Camera-type eye (tissue), 1 donor: ENCODE results near the gene NUP214. TPM values are rescaled to one million over a fixed set of nuclear protein-coding genes. Genes with fewer than 3 reads are reported as not detected.

Experiments used
- total RNA-seq: library from RNA; depleted of rRNA; stranded (reverse); fragments of >200 nt; gene quantifications from one replicate; pipeline ENCODE4 v1.2.3, GENCODE V29; 2014

Gene NUP214
- total RNA-seq = 45.8 TPM

GRCh38 chr9:131125288-131126058, at the start of gene NUP214:
NUP214 (plus strand) TSS chr9:131125586; CDS start chr9:131125705, 119 bp downstream.

GRCh38 chr9:131096269-131097125, 28.9 kb upstream of the NUP214 start, which contains the start of gene AIF1L:
AIF1L (plus strand) TSS chr9:131096531; CDS start chr9:131096630, 99 bp downstream.

GRCh38 chr9:131276094-131276888, 150.9 kb downstream of the NUP214 start, which contains the start of gene FAM78A:
FAM78A (minus strand) TSS chr9:131276510; CDS start chr9:131276179, 331 bp downstream.

Other genes with a start within 250 kb of the NUP214 start
- not detected for gene QRFP, start 228.8 kb upstream of the NUP214 start, total RNA-seq
- 10.2 TPM for gene FIBCD1, start 186.3 kb upstream of the NUP214 start, total RNA-seq
- 9.9 TPM for gene LAMC3, start 116.4 kb upstream of the NUP214 start, total RNA-seq
- 36.2 TPM for gene AIF1L, start 29.1 kb upstream of the NUP214 start, total RNA-seq
- 3.8 TPM for gene FAM78A, start 150.9 kb downstream of the NUP214 start, total RNA-seq
- 15.3 TPM for gene PLPP7, start 164.1 kb downstream of the NUP214 start, total RNA-seq